H9 (cell line): ENCODE data around the gene EFCAB6. TPM values are rescaled to one million over a fixed set of nuclear protein-coding genes. Genes with fewer than 3 reads are reported as not detected.

Source experiments
- DNase-seq: peaks from one replicate; pipeline ENCODE4 v3.0.0-alpha.2; 2017
- H2AFZ ChIP-seq: one replicate; pipeline ENCODE4 v1.6.1; 2013; ENCODE audit warnings: mild to moderate bottlenecking, low read length, control low read depth, moderate library complexity
- H2AK5ac ChIP-seq: 2 replicates; pipeline ENCODE4 v1.6.1; 2013; ENCODE audit warnings: low read length, control low read depth, mixed read lengths; ENCODE audit not compliant: insufficient read length
- H2BK120ac ChIP-seq: one replicate; pipeline ENCODE4 v1.6.1; 2013; ENCODE audit warnings: low read depth, mild to moderate bottlenecking, low read length, control low read depth, inconsistent platforms; ENCODE audit not compliant: poor library complexity, severe bottlenecking
- H2BK12ac ChIP-seq: 2 replicates; pipeline ENCODE4 v1.6.1; 2013; ENCODE audit warnings: low read length, control low read depth, mixed read lengths, low read depth; ENCODE audit not compliant: insufficient read length
- H2BK15ac ChIP-seq: 2 replicates; pipeline ENCODE4 v1.6.1; 2013; ENCODE audit warnings: low read depth, low read length, control low read depth
- H2BK20ac ChIP-seq: one replicate; pipeline ENCODE4 v1.6.1; 2013; ENCODE audit warnings: low read depth, mild to moderate bottlenecking, low read length, control low read depth, inconsistent platforms; ENCODE audit not compliant: poor library complexity, severe bottlenecking
- H2BK5ac ChIP-seq: 2 replicates; pipeline ENCODE4 v1.6.1; 2013; ENCODE audit warnings: low read length, control low read depth, mixed read lengths; ENCODE audit not compliant: insufficient read length
- H3K14ac ChIP-seq: 2 replicates; pipeline ENCODE4 v1.6.1; 2013; ENCODE audit warnings: low read length, control low read depth; ENCODE audit not compliant: insufficient read depth
- H3K18ac ChIP-seq: 2 replicates; pipeline ENCODE4 v1.6.1; 2013; ENCODE audit warnings: low read depth, mild to moderate bottlenecking, mixed read lengths, low read length, control low read depth; ENCODE audit not compliant: insufficient read length
- H3K23ac ChIP-seq: 2 replicates; pipeline ENCODE4 v1.6.1; 2013; ENCODE audit warnings: low read length, control low read depth, mixed read lengths, low read depth; ENCODE audit not compliant: insufficient read length
- H3K23me2 ChIP-seq: 2 replicates; pipeline ENCODE4 v1.6.1; 2013; ENCODE audit warnings: low read depth, mild to moderate bottlenecking, mixed read lengths, low read length, control low read depth; ENCODE audit not compliant: insufficient read length, poor library complexity, severe bottlenecking
- H3K27ac ChIP-seq: 2 replicates; pipeline ENCODE4 v1.5.1; 2013; ENCODE audit warnings: low read length, control low read depth, mixed read lengths, low read depth; ENCODE audit not compliant: insufficient read length
- H3K27me3 ChIP-seq: 2 replicates; pipeline ENCODE4 v1.6.1; 2013; ENCODE audit warnings: low read length, control low read depth, inconsistent platforms; ENCODE audit not compliant: insufficient read depth
- H3K4ac ChIP-seq: 2 replicates; pipeline ENCODE4 v1.6.1; 2013; ENCODE audit warnings: low read depth, mild to moderate bottlenecking, control low read depth, inconsistent platforms, low read length, moderate library complexity
- H3K4me1 ChIP-seq: 2 replicates; pipeline ENCODE4 v1.6.1; 2013; ENCODE audit warnings: low read length, control low read depth, inconsistent platforms; ENCODE audit not compliant: insufficient read depth
- H3K4me2 ChIP-seq: 2 replicates; pipeline ENCODE4 v1.6.1; 2013; ENCODE audit warnings: low read length, control low read depth, mixed read lengths; ENCODE audit not compliant: insufficient read length, insufficient read depth
- H3K56ac ChIP-seq: 2 replicates; pipeline ENCODE4 v1.6.1; 2013; ENCODE audit warnings: low read depth, mild to moderate bottlenecking, mixed read lengths, low read length, control low read depth; ENCODE audit not compliant: insufficient read length
- H3K79me1 ChIP-seq: 2 replicates; pipeline ENCODE4 v1.6.1; 2013; ENCODE audit warnings: low read depth, mild to moderate bottlenecking, moderate library complexity, low read length, control low read depth, inconsistent platforms; ENCODE audit not compliant: insufficient read depth, poor library complexity, severe bottlenecking
- H3K79me2 ChIP-seq: 2 replicates; pipeline ENCODE4 v1.6.1; 2013; ENCODE audit warnings: low read length, control low read depth, inconsistent platforms; ENCODE audit not compliant: insufficient read depth
- H3K9ac ChIP-seq: 2 replicates; pipeline ENCODE4 v1.6.1; 2013; ENCODE audit warnings: low read length, control low read depth, mixed read lengths; ENCODE audit not compliant: insufficient read length; ENCODE audit errors: extremely low read depth
- H3K9me3 ChIP-seq: one replicate; pipeline ENCODE4 v1.6.1; 2013; ENCODE audit warnings: low read depth, low read length, inconsistent platforms; ENCODE audit not compliant: control insufficient read depth
- H3T11ph ChIP-seq: one replicate; pipeline ENCODE4 v1.6.1; 2013; ENCODE audit warnings: mild to moderate bottlenecking, low read length, control low read depth, inconsistent platforms
- H4K20me1 ChIP-seq: one replicate; pipeline ENCODE4 v1.6.1; 2013; ENCODE audit not compliant: control insufficient read depth, insufficient read length, insufficient read depth
- H4K5ac ChIP-seq: 2 replicates; pipeline ENCODE4 v1.6.1; 2013; ENCODE audit warnings: low read depth, mild to moderate bottlenecking, mixed read lengths, low read length, control low read depth; ENCODE audit not compliant: insufficient read length
- H4K8ac ChIP-seq: replicated peaks from 2 replicates; pipeline ENCODE4 v1.6.1; 2013; ENCODE audit warnings: low read length, control low read depth, mixed read lengths, low read depth; ENCODE audit not compliant: insufficient read length
- H4K91ac ChIP-seq: 2 replicates; pipeline ENCODE4 v1.6.1; 2013; ENCODE audit warnings: low read depth, mild to moderate bottlenecking, moderate library complexity, mixed read lengths, low read length, control low read depth; ENCODE audit not compliant: insufficient read length
- H3K27ac Mint-ChIP-seq, 3 experiments: 2 replicates in 2 of 3; 3 replicates in 1 of 3; pipeline ENCODE4 v1.8.0; 2020 to 2021; ENCODE audit warnings: mixed read lengths in 3 of 3, mild to moderate bottlenecking in 1 of 3, moderate library complexity in 1 of 3
- H3K27me3 Mint-ChIP-seq: 2 replicates; pipeline ENCODE4 v1.8.0; 2021; ENCODE audit warnings: low read depth, mild to moderate bottlenecking, moderate library complexity, mixed read lengths
- H3K36me3 Mint-ChIP-seq, 3 experiments: 2 replicates in 2 of 3; 3 replicates in 1 of 3; pipeline ENCODE4 v1.8.0; 2020 to 2021; ENCODE audit warnings: low read depth in 3 of 3, mixed read lengths in 3 of 3; ENCODE audit not compliant: insufficient read depth in 1 of 3
- H3K4me1 Mint-ChIP-seq, 2 experiments: 2 replicates each; pipeline ENCODE4 v1.8.0; 2020; ENCODE audit warnings: mixed read lengths in 2 of 2
- H3K4me3 Mint-ChIP-seq, 2 experiments: 2 replicates in 1 of 2; 3 replicates in 1 of 2; pipeline ENCODE4 v1.8.0; 2020 to 2021; ENCODE audit warnings: mild to moderate bottlenecking in 2 of 2, mixed read lengths in 2 of 2, moderate library complexity in 1 of 2
- H3K9me3 Mint-ChIP-seq, 2 experiments: 2 replicates in 1 of 2; 3 replicates in 1 of 2; pipeline ENCODE4 v1.8.0; 2020; ENCODE audit warnings: mild to moderate bottlenecking in 2 of 2, mixed read lengths in 2 of 2, moderate library complexity in 1 of 2
- CTCF ChIP-seq: fragments of 200-600 bp; sonication (generic); conservative IDR thresholded peaks from 3 replicates; pipeline ENCODE4 v1.8.0; 2021; ENCODE audit warnings: antibody characterized with exemption, mild to moderate bottlenecking
- WGBS: extraction: QIAGEN DNeasy Blood & Tissue Kit; methylation state at CpG from one replicate; pipeline ENCODE4 v1.1.7; 2013; ENCODE audit warnings: missing lambda C conversion rate, low lambda C conversion rate, mixed read lengths; ENCODE audit not compliant: insufficient read length; ENCODE audit errors: extremely low coverage; 5-methylcytosine and 5-hydroxymethylcytosine counted together
- total RNA-seq: library from RNA; stranded (reverse); gene quantifications from 2 replicates; pipeline ENCODE4 v1.2.1, GENCODE V29; 2021

The EFCAB6 gene
- total RNA-seq, 1 experiment from 2014 or later, result 0.31 TPM

GRCh38 chr22:43754176-43754575 is 57.9 kb downstream of the EFCAB6 start:
- no CpG with 5 or more reads among the region's 5 CpGs for WGBS
- no peak overlapping the region for H3K4me3 Mint-ChIP-seq

More at GRCh38 chr22:43754176-43754575, 57.9 kb downstream of the EFCAB6 start:
- Histone ChIP-seq H3K4me2 (no peak overlapping the region), H2BK12ac (no peak overlapping the region), H3K56ac (no peak overlapping the region), H2BK120ac (no peak overlapping the region), H3K9me3 (no peaks in the 10 kb centered on the region), H2BK5ac (no peak overlapping the region), H3K27ac (no peak overlapping the region), H3K23ac (no peak overlapping the region), H3K27me3 (no peaks in the 10 kb centered on the region), H3K79me2 (no peaks in the 10 kb centered on the region), H2BK20ac (no peak overlapping the region), H4K91ac (no peak overlapping the region), H3K4ac (no peak overlapping the region), H4K8ac (no peak overlapping the region), H3T11ph (no peak overlapping the region), H3K14ac (no peak overlapping the region), H3K9ac (no peak overlapping the region), H2BK15ac (no peak overlapping the region), H3K18ac (no peak overlapping the region), H2AK5ac (no peak overlapping the region), H3K79me1 (no peaks in the 10 kb centered on the region), H4K20me1 (no peaks in the 10 kb centered on the region), H3K23me2 (no peaks in the 10 kb centered on the region), H4K5ac (no peak overlapping the region), H3K4me1 (peaks cover 9% of the 10 kb centered on the region), H2AFZ (no peak overlapping the region)
- H3K36me3 Mint-ChIP-seq, result no peaks in the 10 kb centered on the region
- no peak for DNase-seq
- peaks cover 12% of the 10 kb centered on the region for H3K27me3 Mint-ChIP-seq
- H3K27ac Mint-ChIP-seq, result no peak overlapping the region
- TF ChIP-seq CTCF, result no peak
- no peaks in the 10 kb centered on the region for H3K9me3 Mint-ChIP-seq
- peaks cover 22 to 25% of the 10 kb centered on the region in 2 experiments for H3K4me1 Mint-ChIP-seq
